Astrocyte of the spinal cord (primary cell): ENCODE measurements around the gene CD83.

ENCODE experiments used
- DNase-seq: peaks from one replicate; pipeline ENCODE4 v3.0.0; 2011; ENCODE audit warnings: low read depth, low spot score
- H3K4me3 ChIP-seq: 2 replicates; pipeline ENCODE4 v1.5.1; 2011; ENCODE audit warnings: low read depth, mild to moderate bottlenecking, low read length, moderate library complexity
- in situ Hi-C: cut with HindIII; loops from 2 replicates; pipeline ENCODE4 v1.10.0; 2017; ENCODE audit warnings: low sequenced_read_pairs
- TF ChIP-seq, protein P1 (sequence below): IDR thresholded peaks from 2 replicates; pipeline ENCODE4 v1.5.1; 2012; ENCODE audit warnings: low read depth, mild to moderate bottlenecking, low read length, inconsistent platforms

Gene CD83

DNA sequence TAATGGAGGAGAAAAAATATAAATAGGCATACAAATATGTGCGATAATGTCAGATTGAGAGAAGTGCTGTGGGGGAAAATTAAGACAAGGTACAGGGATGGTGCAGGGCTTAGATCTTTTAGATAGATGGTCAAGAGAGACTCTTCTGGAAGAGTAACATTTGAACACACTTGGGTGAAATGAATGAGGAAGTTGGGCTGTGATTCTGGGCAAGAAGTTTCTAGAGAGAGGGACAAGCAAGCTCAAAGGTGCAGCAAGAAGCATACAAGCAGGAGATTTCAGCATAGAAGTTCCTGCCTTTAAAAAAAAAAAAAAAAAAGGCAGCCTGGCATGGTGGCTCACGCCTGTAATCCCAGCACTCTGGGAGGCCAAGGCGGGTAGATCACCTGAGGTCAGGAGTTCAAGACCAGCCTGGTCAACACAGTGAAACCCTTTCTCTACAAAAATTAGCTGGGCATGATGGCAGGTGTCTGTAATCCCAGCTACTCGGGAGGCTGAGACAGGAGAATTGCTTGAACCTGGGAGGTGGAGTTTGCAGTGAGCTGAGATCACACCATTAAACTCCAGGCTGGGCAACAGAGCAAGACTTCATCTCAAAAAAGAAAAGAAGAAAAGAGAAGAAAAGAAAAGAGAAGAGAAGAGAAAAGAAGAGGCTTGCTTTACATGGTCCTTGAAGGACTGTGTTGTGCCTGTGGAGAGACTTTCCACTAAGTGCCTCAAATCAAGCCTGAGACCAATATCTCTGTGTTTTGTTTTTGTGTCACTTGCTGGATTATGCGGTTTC, 9.7 kb upstream of the CD83 start:
- no peak for DNase-seq
- in situ Hi-C loops, result no loop called here
- H3K4me3 ChIP-seq, result no peak overlapping the region
- TF ChIP-seq, protein P1, sequence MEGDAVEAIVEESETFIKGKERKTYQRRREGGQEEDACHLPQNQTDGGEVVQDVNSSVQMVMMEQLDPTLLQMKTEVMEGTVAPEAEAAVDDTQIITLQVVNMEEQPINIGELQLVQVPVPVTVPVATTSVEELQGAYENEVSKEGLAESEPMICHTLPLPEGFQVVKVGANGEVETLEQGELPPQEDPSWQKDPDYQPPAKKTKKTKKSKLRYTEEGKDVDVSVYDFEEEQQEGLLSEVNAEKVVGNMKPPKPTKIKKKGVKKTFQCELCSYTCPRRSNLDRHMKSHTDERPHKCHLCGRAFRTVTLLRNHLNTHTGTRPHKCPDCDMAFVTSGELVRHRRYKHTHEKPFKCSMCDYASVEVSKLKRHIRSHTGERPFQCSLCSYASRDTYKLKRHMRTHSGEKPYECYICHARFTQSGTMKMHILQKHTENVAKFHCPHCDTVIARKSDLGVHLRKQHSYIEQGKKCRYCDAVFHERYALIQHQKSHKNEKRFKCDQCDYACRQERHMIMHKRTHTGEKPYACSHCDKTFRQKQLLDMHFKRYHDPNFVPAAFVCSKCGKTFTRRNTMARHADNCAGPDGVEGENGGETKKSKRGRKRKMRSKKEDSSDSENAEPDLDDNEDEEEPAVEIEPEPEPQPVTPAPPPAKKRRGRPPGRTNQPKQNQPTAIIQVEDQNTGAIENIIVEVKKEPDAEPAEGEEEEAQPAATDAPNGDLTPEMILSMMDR, result no peak

- DNase-seq, result no peak
- in situ Hi-C loops, result no loop called here
These were observed 8.8 kb upstream of the CD83 start for GRCh38 chr6:14108571-14109410.

GRCh38 chr6:14109411-14109826, 8.2 kb upstream of the CD83 start:
- H3K4me3 ChIP-seq, result no peak overlapping the region
- TF ChIP-seq, protein P1, result no peak
- in situ Hi-C loops, result no loop called here
- DNase-seq, result no peak

More at GRCh38 chr6:14108571-14109410, 8.8 kb upstream of the CD83 start:
- no peak overlapping the region for H3K4me3 ChIP-seq
- TF ChIP-seq, protein P1, result no peak

GRCh38 chr6:14110001-14110818, 7.4 kb upstream of the CD83 start:
- TF ChIP-seq, protein P1, result no peak
- no peak overlapping the region for H3K4me3 ChIP-seq
- no peak for DNase-seq
- in situ Hi-C loops, result no loop called here

GRCh38 chr6:14113976-14114375, 3.6 kb upstream of the CD83 start:
- no peak for DNase-seq

More at GRCh38 chr6:14113976-14114375, 3.6 kb upstream of the CD83 start:
- in situ Hi-C loops, result no loop called here
- TF ChIP-seq, protein P1, result no peak
- H3K4me3 ChIP-seq, result no peak overlapping the region
